GM12892 (cell line): Measurements from ENCODE around the gene LAMA2. TPM values are rescaled to one million over a fixed set of nuclear protein-coding genes. Genes with fewer than 3 reads are reported as not detected.

Experiments
- DNase-seq: peaks from one replicate; pipeline ENCODE4 v3.0.0; 2011; ENCODE audit not compliant: insufficient read length
- FAIRE-seq: peaks from 2 replicates; lab custom pipeline; 2011; peaks lifted over from hg19 to GRCh38; lab: Jason Lieb, UNC
- POLR2A ChIP-seq: IDR thresholded peaks from 2 replicates; pipeline ENCODE4 v1.6.1; 2011; ENCODE audit warnings: low read depth, low read length, control low read depth
- POLR2AphosphoS5 ChIP-seq: IDR thresholded peaks from 2 replicates; pipeline ENCODE4 v1.6.1; 2011; ENCODE audit warnings: low read depth, low read length, control low read depth
- TAF1 ChIP-seq: IDR thresholded peaks from 2 replicates; pipeline ENCODE4 v1.6.1; 2011; ENCODE audit warnings: low read depth, mild to moderate bottlenecking, control low read depth, low read length, borderline replicate concordance
- polyA plus RNA-seq: library from polyadenylated mRNA; unstranded; fragments of >200 nt; gene quantifications from one replicate; pipeline ENCODE4 v1.2.1, GENCODE V29; 2012; ENCODE audit warnings: missing spikeins, inconsistent platforms; ENCODE audit not compliant: missing spikeins

LAMA2 gene
- 0.21 TPM for polyA plus RNA-seq

GRCh38 chr6:128882991-128883611, at the start of gene LAMA2:
TSS of gene LAMA2 (plus strand) at chr6:128883138. CDS start at chr6:128883246, 108 bp downstream.
- TF ChIP-seq TAF1 (no peak), POLR2AphosphoS5 (no peak), POLR2A (no peak)
- FAIRE-seq (no peak), DNase-seq (no peak)

GRCh38 chr6:128836761-128837160, 46.2 kb upstream of the LAMA2 start:
- TF ChIP-seq POLR2AphosphoS5: no peak
- TF ChIP-seq TAF1: no peak
- no peak for TF ChIP-seq POLR2A
- FAIRE-seq: no peak
- DNase-seq: no peak

DNA sequence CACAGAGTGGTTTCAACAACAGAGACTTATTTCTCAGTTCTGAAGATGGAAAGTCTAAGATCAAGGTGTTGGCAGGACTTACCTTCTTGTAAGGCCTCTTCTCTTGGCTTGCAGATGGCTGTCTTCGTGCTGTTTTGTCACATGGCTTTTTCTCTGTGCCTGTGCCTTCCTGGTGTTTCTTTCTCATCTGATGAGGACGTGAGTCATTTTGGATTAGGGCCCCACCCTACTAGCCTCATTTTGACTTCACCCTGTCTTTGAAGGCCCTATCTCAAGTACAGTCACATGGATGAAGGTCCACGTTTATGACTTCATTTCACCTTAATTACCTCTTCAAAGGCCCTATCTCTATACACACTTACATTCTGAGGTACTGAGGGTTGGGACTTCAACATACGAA, 41.4 kb upstream of the LAMA2 start:
- TF ChIP-seq POLR2A (no peak), POLR2AphosphoS5 (no peak)
- FAIRE-seq: no peak
- no peak for DNase-seq

GRCh38 chr6:128844598-128844997, 38.3 kb upstream of the LAMA2 start:
- DNase-seq: no peak
- FAIRE-seq: no peak
- TF ChIP-seq TAF1: no peak
- no peak for TF ChIP-seq POLR2AphosphoS5
- TF ChIP-seq POLR2A: no peak

GRCh38 chr6:128847431-128848210, 35.3 kb upstream of the LAMA2 start:
- FAIRE-seq: no peak

DNA sequence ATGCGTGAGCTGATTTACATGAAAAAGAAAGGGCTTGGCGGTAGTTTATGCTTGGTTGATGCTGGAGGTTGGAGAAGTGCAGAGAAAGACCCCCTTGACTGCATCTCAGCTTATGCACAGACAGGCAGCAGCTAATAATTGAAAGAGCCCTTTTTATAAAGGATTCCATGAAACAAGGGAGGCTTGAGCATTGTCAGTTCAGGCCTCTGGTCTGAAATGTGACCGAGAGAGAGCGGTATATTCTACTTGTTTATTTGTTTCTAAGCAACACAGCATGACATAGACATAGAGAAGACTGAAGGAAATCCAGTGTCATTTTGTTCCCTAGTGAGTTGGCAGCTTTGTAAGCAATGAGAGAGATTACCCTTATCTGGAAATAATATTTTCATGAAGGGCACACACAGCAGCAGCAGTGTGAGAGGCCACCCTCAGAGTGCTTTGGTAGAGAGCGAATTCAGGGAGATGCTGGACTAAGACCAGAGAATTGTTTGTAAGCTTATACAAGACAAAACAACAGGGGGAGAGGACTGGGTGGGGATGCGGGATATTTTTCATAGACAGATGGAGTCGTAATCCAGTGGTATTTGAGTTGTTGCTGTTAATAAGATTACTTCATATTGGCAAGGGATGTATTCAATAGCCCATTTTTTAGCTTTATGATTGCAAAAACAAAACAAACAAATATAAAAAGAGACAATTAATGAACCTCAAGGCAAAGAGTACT, 34.6 kb upstream of the LAMA2 start:
- FAIRE-seq (no peak), DNase-seq (no peak)
- TF ChIP-seq TAF1: no peak
- no peak for TF ChIP-seq POLR2AphosphoS5
- TF ChIP-seq POLR2A: no peak

More at GRCh38 chr6:128847431-128848210, 35.3 kb upstream of the LAMA2 start:
- no peak for DNase-seq
- TF ChIP-seq POLR2AphosphoS5: no peak
- no peak for TF ChIP-seq POLR2A
- no peak for TF ChIP-seq TAF1

DNA sequence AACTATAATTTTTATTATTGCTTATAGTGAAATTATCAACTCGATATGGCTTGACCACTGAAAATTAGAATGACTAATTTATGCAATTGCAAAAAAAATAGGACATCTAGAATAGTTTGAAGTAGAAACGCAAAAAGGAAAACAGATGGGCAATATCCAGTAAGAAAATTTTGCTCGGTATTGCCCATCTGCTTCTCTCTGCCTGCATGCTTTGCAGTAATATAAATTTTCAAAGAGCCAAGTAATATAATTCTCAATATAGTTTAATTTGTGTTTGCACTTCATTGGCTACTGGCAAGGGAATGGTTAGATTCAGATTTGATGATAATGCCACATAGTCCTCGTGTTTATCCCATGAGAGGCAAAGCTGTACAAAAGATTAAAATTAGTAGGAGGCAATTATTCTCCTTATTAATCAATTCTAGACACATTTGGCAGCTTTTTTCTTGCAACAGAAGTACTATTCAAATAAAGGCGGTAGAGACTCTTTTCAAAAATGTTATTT, 27.3 kb upstream of the LAMA2 start:
- no peak for DNase-seq

DNA sequence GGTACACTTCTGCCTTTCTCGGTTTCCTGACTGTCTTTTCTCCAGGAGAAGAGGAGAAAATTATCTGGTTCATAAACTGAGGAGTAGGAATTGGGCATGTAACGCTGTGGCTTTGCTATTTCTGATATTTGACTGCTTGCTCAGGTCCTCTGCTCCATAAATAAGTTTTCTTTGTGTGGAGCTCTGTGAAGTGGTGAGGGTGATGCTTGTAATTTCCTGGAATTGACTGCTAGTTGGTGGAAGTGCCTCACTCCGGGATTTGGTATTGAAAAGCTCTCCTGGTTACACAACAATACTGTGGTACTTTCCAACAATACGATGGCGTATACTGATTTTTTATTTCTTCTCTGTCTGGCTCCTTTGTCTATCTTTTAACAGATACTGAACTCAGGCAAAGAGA, 25.1 kb upstream of the LAMA2 start:
- DNase-seq (no peak), FAIRE-seq (no peak)
- no peak for TF ChIP-seq POLR2A
- TF ChIP-seq POLR2AphosphoS5: no peak
- TF ChIP-seq TAF1: no peak

More for the DNA sequence above, 27.3 kb upstream of the LAMA2 start:
- FAIRE-seq: no peak
- TF ChIP-seq POLR2AphosphoS5 (no peak), POLR2A (no peak), TAF1 (no peak)

DNA sequence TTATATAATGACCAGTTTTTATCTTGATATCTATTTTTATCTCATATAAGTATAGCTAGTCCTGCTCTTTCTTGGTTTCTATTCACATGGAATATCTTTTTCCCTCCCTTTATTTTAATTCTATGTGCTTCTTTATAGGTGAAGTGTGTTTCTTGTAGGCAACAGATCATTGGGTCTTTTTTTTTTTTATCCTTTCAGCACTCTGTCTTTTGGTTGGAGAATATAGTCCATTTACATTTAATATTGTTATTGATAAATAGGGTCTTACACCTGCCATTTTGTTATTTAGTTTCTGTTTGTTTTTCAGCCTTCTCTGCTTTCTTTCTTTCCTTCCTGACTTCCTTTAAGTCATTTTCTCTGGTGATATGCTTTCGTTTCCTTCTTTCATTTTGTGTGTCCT, 22.2 kb upstream of the LAMA2 start:
- FAIRE-seq (no peak), DNase-seq (no peak)
- TF ChIP-seq TAF1 (no peak), POLR2A (no peak), POLR2AphosphoS5 (no peak)

DNA sequence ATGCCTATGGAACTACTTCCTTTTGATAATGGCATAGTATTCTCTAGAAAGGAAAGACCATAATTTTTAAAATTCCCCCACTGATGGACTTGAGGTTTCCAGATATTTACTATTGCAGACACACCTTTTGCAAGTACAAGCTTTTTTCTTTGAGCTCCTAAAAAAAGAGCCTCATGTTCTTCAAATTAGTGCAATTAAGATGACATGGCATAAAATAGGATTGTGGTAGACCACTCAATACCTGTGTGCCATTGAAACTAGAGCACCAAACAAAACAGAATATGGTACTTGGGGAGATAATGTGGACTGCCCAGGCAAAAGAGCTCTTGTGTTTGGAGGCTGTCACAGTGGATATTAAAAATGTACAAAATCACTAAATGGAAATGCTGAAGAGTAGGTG, 19.0 kb upstream of the LAMA2 start:
- TF ChIP-seq POLR2A (no peak), POLR2AphosphoS5 (no peak), TAF1 (no peak)
- no peak for DNase-seq
- no peak for FAIRE-seq

DNA sequence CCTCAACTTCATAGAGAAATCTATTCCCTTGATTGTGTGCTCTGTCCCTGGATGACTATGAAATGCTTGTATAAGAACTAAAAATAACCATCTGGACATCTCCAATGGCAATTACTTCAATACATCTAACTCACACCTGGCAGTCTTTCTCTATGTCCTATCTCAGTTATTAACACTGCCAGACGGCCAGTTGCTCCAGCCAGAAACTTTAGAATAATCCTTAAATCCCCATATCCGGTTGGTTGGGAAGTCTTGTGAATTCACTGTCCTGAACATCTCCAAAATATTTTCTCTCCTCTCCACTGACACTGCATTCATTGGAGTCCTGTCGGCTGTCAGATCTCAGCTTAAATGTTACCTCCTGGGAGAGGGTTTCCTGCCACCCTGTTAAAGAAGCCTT, 12.2 kb upstream of the LAMA2 start:
- TF ChIP-seq TAF1: no peak
- no peak for TF ChIP-seq POLR2AphosphoS5
- TF ChIP-seq POLR2A: no peak
- DNase-seq (no peak), FAIRE-seq (no peak)

DNA sequence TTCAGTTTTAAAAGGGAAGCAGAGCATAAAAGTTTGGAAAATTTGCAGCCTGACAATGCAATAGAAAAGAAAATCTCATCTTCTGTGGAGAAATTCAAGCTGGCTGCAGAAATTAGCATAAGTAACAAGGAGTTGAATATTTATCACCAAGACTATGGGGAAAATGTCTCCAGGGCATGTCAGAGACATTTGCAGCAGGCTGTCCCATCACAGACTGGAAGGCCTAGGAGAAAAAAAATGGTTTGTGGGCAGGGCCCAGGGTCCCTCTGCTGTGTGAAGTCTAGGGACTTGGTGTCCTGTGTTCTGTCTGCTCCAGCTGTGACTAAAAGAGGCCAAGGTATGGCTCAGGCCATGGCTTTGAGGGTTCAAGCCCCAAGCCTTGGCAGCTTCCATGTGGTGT, 8.1 kb upstream of the LAMA2 start:
- DNase-seq (no peak), FAIRE-seq (no peak)
- TF ChIP-seq POLR2A: no peak
- TF ChIP-seq TAF1: no peak
- TF ChIP-seq POLR2AphosphoS5: no peak

GRCh38 chr6:128882560-128882959, 378 bp upstream of the LAMA2 start:
- TF ChIP-seq POLR2AphosphoS5 (no peak), TAF1 (no peak), POLR2A (no peak)
- FAIRE-seq (no peak), DNase-seq (no peak)
